OCI-LY3 (cell line): ENCODE measurements around the gene DDX25.

ENCODE experiments used
- H2AFZ ChIP-seq: fragments of 200-600, 300-600 bp; shearing (Covaris generic); 2 replicates; pipeline ENCODE4 v1.6.0; 2014; ENCODE audit warnings: antibody characterized with exemption, low read depth, low read length
- H3K27ac ChIP-seq: fragments of 200-600, 300-600 bp; sonication (generic); 2 replicates; pipeline ENCODE4 v1.5.1; 2014; ENCODE audit warnings: mild to moderate bottlenecking, low read length, moderate library complexity, mixed read lengths
- H3K27me3 ChIP-seq: fragments of 200-600, 300-600 bp; sonication (generic); 2 replicates; pipeline ENCODE4 v1.6.1; 2014; ENCODE audit warnings: low read depth, low read length, mixed read lengths
- H3K36me3 ChIP-seq: fragments of 200-600, 300-600 bp; sonication (generic); replicated peaks from 2 replicates; pipeline ENCODE3; 2014; ENCODE audit warnings: low read depth, low read length, mixed read lengths
- H3K4me1 ChIP-seq: fragments of 300-600, 200-600 bp; sonication (generic); 2 replicates; pipeline ENCODE4 v1.6.1; 2014; ENCODE audit warnings: low read length, mixed read lengths
- H3K4me2 ChIP-seq: fragments of 200-600, 300-600 bp; sonication (generic); 2 replicates; pipeline ENCODE4 v1.6.1; 2014; ENCODE audit warnings: low read length, mixed read lengths
- H3K4me3 ChIP-seq: fragments of 300-600, 200-600 bp; sonication (generic); 2 replicates; pipeline ENCODE4 v1.5.1; 2014; ENCODE audit warnings: antibody characterized with exemption, mild to moderate bottlenecking, low read length, moderate library complexity
- H3K79me2 ChIP-seq: fragments of 300-600, 200-600 bp; shearing (Covaris generic); 2 replicates; pipeline ENCODE4 v1.6.1; 2014; ENCODE audit warnings: mild to moderate bottlenecking, low read length, mixed read lengths
- H3K9ac ChIP-seq: fragments of 300-600, 200-600 bp; shearing (Covaris generic); 2 replicates; pipeline ENCODE4 v1.6.0; 2014; ENCODE audit warnings: mild to moderate bottlenecking, low read length, moderate library complexity
- H3K9me3 ChIP-seq: fragments of 200-600, 300-600 bp; shearing (Covaris generic); 2 replicates; pipeline ENCODE4 v1.6.1; 2014; ENCODE audit warnings: low read length, mixed read lengths; ENCODE audit not compliant: insufficient read depth
- H4K20me1 ChIP-seq: fragments of 200-600, 300-600 bp; sonication (generic); 2 replicates; pipeline ENCODE4 v1.6.1; 2016; ENCODE audit warnings: low read length, mixed read lengths; ENCODE audit not compliant: insufficient read depth
- CTCF ChIP-seq: fragments of 200-600, 300-600 bp; sonication (generic); IDR thresholded peaks from 2 replicates; pipeline ENCODE4 v1.5.1; 2014; ENCODE audit warnings: antibody characterized with exemption, low read length, low read depth
- EZH2phosphoT487 ChIP-seq: fragments of 200-600 bp; shearing (Covaris generic); IDR thresholded peaks from 2 replicates; pipeline ENCODE4 v1.6.1; 2018; ENCODE audit warnings: antibody characterized with exemption, mixed run types, low read depth

The DDX25 gene

DNA sequence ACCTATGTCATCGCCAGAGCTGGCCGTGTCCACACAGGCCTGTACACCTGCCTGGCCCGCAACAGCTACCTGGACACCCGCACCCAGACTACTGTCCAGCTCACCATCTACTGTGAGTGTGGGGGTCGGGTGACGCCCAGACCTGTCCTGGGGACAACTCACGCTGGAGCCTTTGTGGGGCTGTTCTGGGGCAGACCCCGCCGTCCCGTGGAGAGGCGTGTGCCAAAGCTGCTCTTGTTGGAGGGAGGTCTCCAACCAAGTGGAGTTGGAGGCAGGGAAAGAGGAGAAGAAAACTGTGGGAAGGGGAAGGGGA lies 45.8 kb downstream of the DDX25 start:
- Histone ChIP-seq H3K36me3 (no peaks in the 10 kb centered on the region), H3K27me3 (no peaks in the 10 kb centered on the region), H2AFZ (no peak overlapping the region), H3K4me3 (no peak overlapping the region), H3K27ac (no peak overlapping the region), H4K20me1 (no peaks in the 10 kb centered on the region), H3K9ac (no peak overlapping the region), H3K79me2 (no peaks in the 10 kb centered on the region), H3K4me2 (no peak overlapping the region), H3K9me3 (no peaks in the 10 kb centered on the region), H3K4me1 (no peaks in the 10 kb centered on the region)
- TF ChIP-seq CTCF, result no peak
- TF ChIP-seq EZH2phosphoT487, result no peak

DNA sequence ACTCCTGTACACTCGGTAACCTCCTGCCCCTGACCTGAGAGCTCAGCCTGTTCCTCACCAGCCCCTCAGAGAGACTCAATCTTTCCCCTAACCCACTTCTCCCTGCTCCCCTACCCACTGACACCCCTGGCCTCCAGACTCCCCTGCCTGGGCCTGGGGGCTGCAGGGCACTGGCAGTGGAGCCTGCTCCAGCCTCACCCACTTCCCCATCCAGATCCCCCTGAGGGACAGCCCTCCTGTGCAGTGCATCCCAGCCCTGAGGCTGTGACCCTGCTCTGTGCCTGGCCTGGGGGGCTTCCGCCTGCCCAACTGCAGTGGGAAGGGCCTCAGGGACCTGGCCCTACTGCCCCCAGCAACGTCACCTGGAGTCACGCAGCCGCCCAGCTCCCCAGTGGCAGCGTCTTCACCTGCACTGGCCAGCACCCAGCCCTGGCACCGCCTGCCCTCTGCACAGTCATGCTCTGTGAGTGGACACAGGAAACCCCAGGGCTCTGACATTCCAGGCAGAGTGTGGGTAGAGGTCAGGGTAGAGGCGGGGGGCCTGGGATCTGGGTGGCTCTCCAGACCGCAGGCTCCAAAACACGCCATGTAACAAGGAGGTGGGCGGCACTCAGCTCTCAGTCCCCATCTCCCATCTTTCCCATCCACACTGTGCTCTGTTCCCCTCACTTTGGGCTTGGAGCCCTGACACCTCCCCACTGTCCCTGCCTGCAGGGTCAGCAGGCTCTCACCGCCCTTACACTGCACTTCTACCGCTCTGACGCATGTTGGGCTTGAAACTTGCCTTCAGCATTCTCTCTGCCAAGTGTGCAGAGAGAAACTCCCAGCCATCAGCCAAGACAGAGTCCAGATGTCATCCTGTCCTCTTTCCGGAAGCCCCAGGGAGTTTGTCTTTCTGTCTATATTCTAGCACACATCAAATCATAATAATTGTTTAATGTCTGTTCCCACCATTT lies 46.7 kb downstream of the DDX25 start:
- no peak overlapping the region for H3K4me2 ChIP-seq
- no peak overlapping the region for H3K4me3 ChIP-seq
- TF ChIP-seq EZH2phosphoT487 (no peak), CTCF (no peak)
- no peaks in the 10 kb centered on the region for H3K9me3 ChIP-seq
- H3K9ac ChIP-seq, result no peak overlapping the region
- H4K20me1 ChIP-seq, result no peaks in the 10 kb centered on the region
- H3K36me3 ChIP-seq, result no peaks in the 10 kb centered on the region
- no peaks in the 10 kb centered on the region for H3K79me2 ChIP-seq
- H3K4me1 ChIP-seq, result no peaks in the 10 kb centered on the region
- H2AFZ ChIP-seq, result no peak overlapping the region
- no peaks in the 10 kb centered on the region for H3K27me3 ChIP-seq
- H3K27ac ChIP-seq, result no peak overlapping the region

GRCh38 chr11:125951731-125952130 lies 47.4 kb downstream of the DDX25 start:
- Histone ChIP-seq H3K4me3 (no peak overlapping the region), H3K36me3 (no peaks in the 10 kb centered on the region), H3K79me2 (no peaks in the 10 kb centered on the region), H3K27me3 (no peaks in the 10 kb centered on the region), H2AFZ (no peak overlapping the region), H3K4me2 (no peak overlapping the region), H3K4me1 (no peaks in the 10 kb centered on the region), H4K20me1 (no peaks in the 10 kb centered on the region), H3K9me3 (no peaks in the 10 kb centered on the region), H3K9ac (no peak overlapping the region), H3K27ac (no peak overlapping the region)
- TF ChIP-seq EZH2phosphoT487 (no peak), CTCF (no peak)

DNA sequence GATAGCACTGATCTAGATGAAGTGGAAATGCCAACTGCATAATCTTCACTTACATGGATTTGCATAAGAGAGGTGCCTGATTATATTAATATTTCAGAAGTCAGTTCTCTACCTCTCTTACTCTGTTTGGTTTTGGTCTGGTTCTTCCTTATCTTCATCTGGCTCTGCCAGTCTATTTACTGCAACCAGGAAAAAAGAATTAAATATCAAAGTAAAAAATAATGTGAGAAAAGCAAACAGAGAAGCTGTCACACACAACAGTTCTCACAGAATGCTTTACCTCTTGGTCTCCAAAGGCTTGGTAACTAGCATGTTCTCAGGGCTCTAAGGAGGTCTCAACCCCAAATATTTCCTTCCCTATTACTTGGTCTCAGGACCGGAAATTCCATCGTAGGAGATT lies 48.3 kb downstream of the DDX25 start:
- Histone ChIP-seq H3K4me2 (no peak overlapping the region), H2AFZ (no peak overlapping the region), H3K9ac (no peak overlapping the region), H3K27ac (no peak overlapping the region), H3K27me3 (no peaks in the 10 kb centered on the region), H3K4me3 (no peak overlapping the region), H3K9me3 (no peaks in the 10 kb centered on the region), H4K20me1 (no peaks in the 10 kb centered on the region), H3K36me3 (no peaks in the 10 kb centered on the region), H3K79me2 (no peaks in the 10 kb centered on the region), H3K4me1 (no peaks in the 10 kb centered on the region)
- no peak for TF ChIP-seq CTCF
